ENCODE data around the gene ABLIM3. TPM values are rescaled to one million over a fixed set of nuclear protein-coding genes. Genes with fewer than 3 reads are reported as not detected.
A peak's percentile ranks its signal among the peaks of the same experiment; 100 is the strongest.

The ABLIM3 gene
- 13.9 and 24.9 TPM in 2 replicates for total RNA-seq (ENCODE audit: low replicate concordance)

DNA sequence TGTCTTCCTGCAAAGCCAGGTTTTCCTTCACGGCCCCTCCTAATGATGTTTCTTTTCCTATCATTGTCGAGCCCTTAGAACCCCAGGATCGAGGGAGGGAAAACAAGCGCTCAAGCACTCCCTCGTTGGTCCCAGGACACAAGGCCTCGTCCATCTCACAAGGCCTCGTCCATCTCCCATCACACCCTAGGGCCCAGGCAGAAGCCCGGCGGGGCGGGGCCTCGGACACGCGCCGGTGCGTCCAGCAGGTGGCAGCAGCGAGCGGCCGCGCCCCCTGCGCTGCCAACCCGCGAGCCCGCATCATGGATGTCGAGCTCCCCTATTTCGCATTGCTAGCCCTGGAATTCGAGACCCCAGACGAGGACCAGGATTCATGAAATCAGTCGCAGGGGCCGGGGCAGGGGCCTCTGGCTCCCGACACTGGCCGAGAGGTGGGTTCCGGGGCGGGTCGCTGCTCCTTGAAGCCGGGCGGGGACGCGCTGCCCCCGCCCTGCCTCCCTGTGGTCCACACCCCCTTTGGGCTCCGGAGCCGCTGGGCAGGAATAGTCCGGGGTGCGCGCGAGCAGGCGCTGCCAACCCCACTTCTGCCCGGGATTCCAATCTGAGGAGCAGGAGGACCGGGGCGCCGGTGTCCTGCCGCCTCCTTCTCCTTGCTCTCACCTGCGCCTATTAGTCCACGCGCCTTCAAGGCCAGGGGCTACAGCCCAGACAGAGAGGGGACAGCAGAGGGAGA, at the start of gene ABLIM3:
Gene ABLIM3, plus strand, starts transcription at position 270 of the 733 bp plus-strand sequence. CDS start 603 bp downstream, outside the sequence.
- peak; percentile 55 for DNase-seq (ENCODE audit: low read depth)
- H3K4me3 ChIP-seq (ENCODE audit: low read depth, low read length): peak within 1 kb of the TSS; percentile 77
- TF ChIP-seq, protein P1, sequence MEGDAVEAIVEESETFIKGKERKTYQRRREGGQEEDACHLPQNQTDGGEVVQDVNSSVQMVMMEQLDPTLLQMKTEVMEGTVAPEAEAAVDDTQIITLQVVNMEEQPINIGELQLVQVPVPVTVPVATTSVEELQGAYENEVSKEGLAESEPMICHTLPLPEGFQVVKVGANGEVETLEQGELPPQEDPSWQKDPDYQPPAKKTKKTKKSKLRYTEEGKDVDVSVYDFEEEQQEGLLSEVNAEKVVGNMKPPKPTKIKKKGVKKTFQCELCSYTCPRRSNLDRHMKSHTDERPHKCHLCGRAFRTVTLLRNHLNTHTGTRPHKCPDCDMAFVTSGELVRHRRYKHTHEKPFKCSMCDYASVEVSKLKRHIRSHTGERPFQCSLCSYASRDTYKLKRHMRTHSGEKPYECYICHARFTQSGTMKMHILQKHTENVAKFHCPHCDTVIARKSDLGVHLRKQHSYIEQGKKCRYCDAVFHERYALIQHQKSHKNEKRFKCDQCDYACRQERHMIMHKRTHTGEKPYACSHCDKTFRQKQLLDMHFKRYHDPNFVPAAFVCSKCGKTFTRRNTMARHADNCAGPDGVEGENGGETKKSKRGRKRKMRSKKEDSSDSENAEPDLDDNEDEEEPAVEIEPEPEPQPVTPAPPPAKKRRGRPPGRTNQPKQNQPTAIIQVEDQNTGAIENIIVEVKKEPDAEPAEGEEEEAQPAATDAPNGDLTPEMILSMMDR (IDR thresholded peaks at IDR 0.05; ENCODE audit: insufficient read depth, low read length): peak; percentile 67

DNA sequence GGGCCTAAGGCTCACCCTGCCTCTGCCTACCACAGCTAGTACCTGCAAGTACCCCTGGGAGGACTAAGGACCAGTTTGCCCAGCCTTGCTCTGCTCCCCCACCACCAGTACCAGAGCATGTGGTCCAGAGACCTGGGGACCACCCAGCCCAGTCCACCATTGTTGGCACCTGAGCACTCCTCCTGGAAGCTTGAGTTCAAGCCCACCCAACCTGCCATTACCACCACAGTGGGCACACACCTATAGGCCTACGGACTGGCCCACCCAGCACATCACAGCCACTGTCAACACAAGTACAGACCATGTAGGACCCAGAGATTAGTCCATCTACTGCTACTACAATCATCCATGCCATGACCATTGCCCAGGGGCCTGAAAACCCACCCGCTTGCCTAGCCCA, 47.7 kb upstream of the ABLIM3 start:
- H3K4me3 ChIP-seq (ENCODE audit: low read depth, low read length): no peak overlapping the region
- TF ChIP-seq, protein P1 (IDR thresholded peaks at IDR 0.05; ENCODE audit: insufficient read depth, low read length): no peak
- no peak for DNase-seq (ENCODE audit: low read depth)

DNA sequence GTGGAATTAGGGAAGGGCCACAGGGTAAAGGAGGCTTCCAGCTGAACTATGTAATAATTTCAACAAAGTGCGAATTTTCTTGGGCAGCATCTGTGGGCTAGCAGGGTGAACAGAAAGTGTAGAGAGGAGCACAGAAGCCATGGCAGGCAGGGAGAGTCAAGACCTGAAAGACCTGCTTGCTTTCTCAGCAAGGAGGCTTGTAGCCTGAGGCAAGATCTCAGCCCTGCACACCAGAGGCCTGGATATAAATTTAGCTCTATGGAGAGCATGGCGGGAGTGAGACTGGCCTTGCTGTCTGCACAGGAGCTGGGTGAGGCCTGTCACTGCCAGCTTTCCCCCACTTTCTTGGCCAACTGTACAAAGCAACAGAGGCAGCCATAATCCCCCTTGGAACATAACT, 46.3 kb upstream of the ABLIM3 start:
- DNase-seq (ENCODE audit: low read depth): no peak
- no peak overlapping the region for H3K4me3 ChIP-seq (ENCODE audit: low read depth, low read length)
- TF ChIP-seq, protein P1 (IDR thresholded peaks at IDR 0.05; ENCODE audit: insufficient read depth, low read length): no peak

DNA sequence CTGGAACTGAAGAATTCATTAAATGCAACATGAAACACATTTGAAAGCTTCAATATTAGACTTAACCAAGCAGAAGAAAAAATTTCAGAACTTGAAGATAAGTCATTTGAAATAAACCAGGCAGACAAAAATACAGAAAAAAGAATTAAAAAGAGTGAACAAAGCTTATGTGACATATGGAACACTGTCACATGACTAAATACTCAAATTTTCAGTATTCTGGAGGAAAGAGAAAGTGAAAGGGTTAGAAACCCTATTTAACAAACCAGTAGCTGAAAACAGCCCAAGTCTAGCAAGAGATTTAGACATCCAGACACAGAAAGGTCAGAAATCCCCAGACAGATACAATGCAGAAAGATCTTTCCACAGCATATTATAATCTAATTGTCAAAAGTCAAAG, 41.4 kb upstream of the ABLIM3 start:
- H3K4me3 ChIP-seq (ENCODE audit: low read depth, low read length): no peak overlapping the region
- no peak for DNase-seq (ENCODE audit: low read depth)
- TF ChIP-seq, protein P1 (IDR thresholded peaks at IDR 0.05; ENCODE audit: insufficient read depth, low read length): no peak

DNA sequence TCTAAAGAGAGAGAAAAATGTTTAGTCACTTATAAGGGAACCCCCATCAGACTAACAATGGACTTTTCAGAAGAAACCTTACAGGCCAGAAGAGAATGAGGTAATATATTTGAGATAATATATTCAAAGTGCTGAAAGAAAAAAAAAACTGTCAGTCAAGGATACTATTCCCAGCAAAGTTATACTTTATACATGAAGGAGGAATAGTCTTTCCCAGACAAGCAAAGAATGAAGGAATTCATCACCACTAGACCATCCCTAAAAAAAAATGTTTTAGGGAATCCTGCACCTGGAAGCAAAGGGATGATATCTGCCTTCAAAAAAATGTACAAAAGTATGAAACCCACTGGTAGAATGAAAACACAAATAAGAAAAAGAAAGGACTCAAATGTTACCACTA, 41.0 kb upstream of the ABLIM3 start:
- DNase-seq (ENCODE audit: low read depth): no peak
- TF ChIP-seq, protein P1 (IDR thresholded peaks at IDR 0.05; ENCODE audit: insufficient read depth, low read length): no peak
- no peak overlapping the region for H3K4me3 ChIP-seq (ENCODE audit: low read depth, low read length)

DNA sequence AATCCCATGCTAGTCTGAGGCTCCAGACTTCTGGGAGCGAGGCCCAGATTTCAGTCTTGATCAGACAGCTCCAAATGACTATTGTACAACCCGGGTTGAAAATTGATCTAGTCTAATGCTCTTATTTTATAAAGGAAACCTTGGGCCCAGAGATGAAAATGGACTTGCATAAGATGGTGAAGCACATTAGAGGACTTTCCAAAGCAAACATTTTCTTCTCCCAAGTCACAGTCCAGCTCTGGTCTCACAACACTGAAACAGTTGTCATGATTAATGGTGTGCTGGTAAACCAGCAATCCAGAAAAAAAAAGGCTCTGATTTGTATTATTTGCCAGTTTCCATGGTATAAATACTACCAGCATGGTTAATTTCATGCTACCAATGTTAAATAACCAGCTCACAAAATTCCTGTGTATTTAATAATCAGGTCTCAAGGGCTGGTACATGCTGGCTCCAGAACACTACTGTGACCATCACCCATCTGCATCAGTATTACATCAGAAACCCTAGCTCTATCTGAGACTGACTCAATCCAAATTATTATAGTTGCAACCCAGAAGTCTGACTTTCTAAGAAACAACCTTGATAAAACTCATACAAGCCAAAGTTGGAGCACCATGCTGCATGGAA, 32.5 kb upstream of the ABLIM3 start:
- TF ChIP-seq, protein P1 (IDR thresholded peaks at IDR 0.05; ENCODE audit: insufficient read depth, low read length): no peak
- H3K4me3 ChIP-seq (ENCODE audit: low read depth, low read length): no peak overlapping the region
- peak; percentile 89 for DNase-seq (ENCODE audit: low read depth)
